Heart right ventricle (tissue), 16 donors: Measurements from ENCODE around the gene ADCY4. TPM values are rescaled to one million over a fixed set of nuclear protein-coding genes. Genes with fewer than 3 reads are reported as not detected.

ENCODE experiments used
- ATAC-seq, 8 donors: fragments of 200-7000 bp; cut with Tn5 transposase; one replicate each; pipeline ENCODE4 v1.9.1; 2020; ENCODE audit warnings: mild to moderate bottlenecking in 8 of 8, moderate library complexity in 8 of 8, moderate number of reproducible peaks in 1 of 8
- DNase-seq, 2 donors: peaks; one replicate each; pipeline ENCODE4 v3.0.0-alpha.2; 2020
- H3K27ac ChIP-seq, 10 donors: fragments of 200-600 bp; sonication (generic) in 2 of 10; one replicate each; pipeline versions ENCODE4 v1.5.0 to v1.8.0; 2020 to 2022; ENCODE audit warnings: mild to moderate bottlenecking in 3 of 10
- H3K27me3 ChIP-seq, 7 donors: fragments of 200-600 bp; one replicate each; pipeline ENCODE4 v1.8.0; 2021 to 2022; ENCODE audit warnings: mild to moderate bottlenecking in 2 of 7
- H3K36me3 ChIP-seq, 9 donors: fragments of 200-600 bp; sonication (generic) in 1 of 9; one replicate each; pipeline versions ENCODE4 v1.5.0 to v1.8.0; 2020 to 2022; ENCODE audit warnings: mild to moderate bottlenecking in 2 of 9
- H3K4me1 ChIP-seq, 9 donors: fragments of 200-600 bp; sonication (generic) in 1 of 9; one replicate each; pipeline versions ENCODE4 v1.5.0 to v1.8.0; 2020 to 2022; ENCODE audit warnings: mild to moderate bottlenecking in 4 of 9
- H3K4me3 ChIP-seq, 10 donors: fragments of 200-600 bp; sonication (generic) in 2 of 10; one replicate each; pipeline versions ENCODE4 v1.5.0 to v1.8.0; 2020 to 2022; ENCODE audit warnings: mild to moderate bottlenecking in 7 of 10, moderate library complexity in 2 of 10
- H3K9me3 ChIP-seq, 11 donors: fragments of 200-600 bp in 10 of 11; sonication (generic) in 2 of 11; one replicate each; pipeline versions ENCODE4 v1.5.0 to v1.8.0; 2013 to 2022; ENCODE audit warnings: mild to moderate bottlenecking in 2 of 11, control low read depth in 1 of 11, moderate library complexity in 1 of 11
- WGBS, 2 donors: extraction: QIAGEN DNeasy Blood & Tissue Kit; methylation state at CpG; one replicate each; pipeline ENCODE4 v1.1.7; 2013; ENCODE audit warnings: inconsistent platforms in 1 of 2; 5-methylcytosine and 5-hydroxymethylcytosine counted together
- intact Hi-C, 10 donors: fragments of 100-400 bp; cut with DNase I; formaldehyde crosslinking; loops; one replicate each; pipeline versions ENCODE4 v1.11.1 to v1.14.2; 2022
- polyA plus RNA-seq, 2 donors: library from polyadenylated mRNA; stranded (reverse); fragments of 200-250 nt; gene quantifications; one replicate each; pipeline ENCODE4 v1.2.3, GENCODE V29; 2013
- total RNA-seq, 10 donors: library from RNA; stranded (reverse); fragmentation: NEBNext Ultra II Directional in 3 of 10; extraction: Animal tissue kit (Norgen Biotek cat#: 25700) in 3 of 10; gene quantifications; one replicate each; pipeline versions ENCODE4 v1.2.1 to v1.2.4, GENCODE V29; 2021 to 2023
- TF ChIP-seq, protein P1 (sequence below), 9 donors: fragments of 200-600 bp; sonication (generic) in 2 of 9; IDR thresholded peaks; one replicate each; pipeline versions ENCODE4 v1.5.0 to v1.8.0; 2021 to 2022; ENCODE audit warnings: antibody characterized with exemption in 9 of 9, mild to moderate bottlenecking in 5 of 9, moderate library complexity in 1 of 9
- donor health status: Arrhythmogenic right ventricular cardiomyopathy.
- donor health status: ischemic (EF 13 %, LVEDD 7.1; RV severe dilation, severe dysfunction).
- donor health status: healthy with polysubstance abuse.
- donor health status: DM: no; HTN: yes; CAD: no.
- donor health status: DM: no; HTN: no; CAD: no.
- donor health status: ischemic (EF 25% LVEDD 6.9; RV normal size, moderate dysfunction).
- donor health status: ischemic (EF 25% LVEDD 5.7; RV mildly dilated, moderate dysfunction).
- donor health status: healthy.
- donor health status: DM: yes; HTN: yes; CAD: no.
- donor health status: Ischemic cardiomyopathy.
- donor health status: ischemic (EF 35%, LVEDD 5.7; RV mildly dilated, moderate dysfunction).
- donor health status: nonischemic (EF 11% LVEDD 7.7; RV severe dilation, severe dysfunction).
- donor health status: DM: yes; HTN: yes; CAD: no.
- donor health status: PGD.
- donor health status: ischemic (EF 29% LVEDD 5.4; RV normal size, mild dysfunction).
- donor health status: nonischemic (EF 23%, LVEDD 6.1; RV moderate dilation, normal function).

The ADCY4 gene
- total and polyA plus RNA-seq, 12 donors: 17.4 to 104 (median 23.4) TPM

DNA sequence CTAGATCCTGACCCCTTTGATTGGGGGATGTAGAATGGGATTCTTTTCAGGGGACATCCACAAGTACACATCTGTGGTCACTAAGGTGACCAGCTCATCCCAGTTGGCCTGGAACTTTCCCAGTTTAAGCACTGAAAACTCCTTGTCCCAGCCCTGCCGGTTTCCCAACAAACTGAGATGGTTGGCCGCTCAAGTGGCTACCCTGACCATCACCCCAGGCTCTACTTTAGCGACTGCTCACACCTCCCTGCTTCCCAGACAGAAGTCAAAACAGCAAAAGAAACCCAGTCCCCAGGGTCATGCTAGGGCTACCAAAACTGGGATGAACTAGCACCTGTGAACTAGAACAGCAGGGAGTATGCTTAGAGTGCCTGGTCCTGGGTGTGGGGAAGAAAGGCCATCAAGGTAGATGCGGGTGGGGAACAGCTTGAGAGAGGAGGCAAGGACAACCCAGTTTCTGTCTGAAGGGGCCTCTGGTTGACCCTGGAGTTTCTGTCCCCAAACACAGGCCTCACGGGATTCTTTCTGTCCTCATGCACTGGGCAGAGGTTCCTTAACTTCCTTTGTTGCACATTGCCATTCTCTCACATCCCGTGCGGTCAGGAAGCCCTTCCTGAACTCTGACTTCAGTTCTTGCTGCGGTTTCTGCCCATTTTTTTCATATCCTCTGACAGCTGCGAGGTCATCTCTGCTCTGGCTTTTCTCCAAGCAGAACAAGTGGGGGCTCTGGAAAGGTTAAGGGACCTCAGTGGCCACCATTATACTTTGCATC, 21.9 kb downstream of the ADCY4 start:
- peak overlapping the region in 1 of 10 donors; percentile 22 for H3K4me3 ChIP-seq
- H3K9me3 ChIP-seq: no peaks in the 10 kb centered on the region
- H3K36me3 ChIP-seq: peaks cover 0 to 4% (median 0%) of the 10 kb centered on the region in 9 donors
- ATAC-seq (peak in 4 of 8 donors; percentile 11 to 52 (median 20)), DNase-seq (peak in 1 of 2 donors; percentile 66)
- intact Hi-C loops: loop anchor here in 1 of 10 donors (5.0 kb wide), 1 partner anchor 301 kb away; no protein-coding TSS in a partner anchor
- 54 to 58% methylated on average over 9 of the region's 9 CpGs for WGBS, 2 donors
- peaks cover 22 to 100% (median 79%) of the 10 kb centered on the region in 9 donors for H3K4me1 ChIP-seq
- TF ChIP-seq, protein P1, sequence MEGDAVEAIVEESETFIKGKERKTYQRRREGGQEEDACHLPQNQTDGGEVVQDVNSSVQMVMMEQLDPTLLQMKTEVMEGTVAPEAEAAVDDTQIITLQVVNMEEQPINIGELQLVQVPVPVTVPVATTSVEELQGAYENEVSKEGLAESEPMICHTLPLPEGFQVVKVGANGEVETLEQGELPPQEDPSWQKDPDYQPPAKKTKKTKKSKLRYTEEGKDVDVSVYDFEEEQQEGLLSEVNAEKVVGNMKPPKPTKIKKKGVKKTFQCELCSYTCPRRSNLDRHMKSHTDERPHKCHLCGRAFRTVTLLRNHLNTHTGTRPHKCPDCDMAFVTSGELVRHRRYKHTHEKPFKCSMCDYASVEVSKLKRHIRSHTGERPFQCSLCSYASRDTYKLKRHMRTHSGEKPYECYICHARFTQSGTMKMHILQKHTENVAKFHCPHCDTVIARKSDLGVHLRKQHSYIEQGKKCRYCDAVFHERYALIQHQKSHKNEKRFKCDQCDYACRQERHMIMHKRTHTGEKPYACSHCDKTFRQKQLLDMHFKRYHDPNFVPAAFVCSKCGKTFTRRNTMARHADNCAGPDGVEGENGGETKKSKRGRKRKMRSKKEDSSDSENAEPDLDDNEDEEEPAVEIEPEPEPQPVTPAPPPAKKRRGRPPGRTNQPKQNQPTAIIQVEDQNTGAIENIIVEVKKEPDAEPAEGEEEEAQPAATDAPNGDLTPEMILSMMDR (IDR thresholded peaks at IDR 0.05): no peak
- H3K27ac ChIP-seq: peak overlapping the region in 9 of 10 donors; percentile 46 to 95 (median 78)
- H3K27me3 ChIP-seq: peaks cover 0 to 19% (median 0%) of the 10 kb centered on the region in 7 donors

- ATAC-seq (peak in 1 of 8 donors; percentile 3), DNase-seq (no peak)
- 91 to 95% methylated on average over 1 of the region's 1 CpG for WGBS, 2 donors
- H3K27ac ChIP-seq: peak overlapping the region; percentile 69 to 96 (median 86)
- TF ChIP-seq, protein P1 (IDR thresholded peaks at IDR 0.05): no peak
- H3K27me3 ChIP-seq: peaks cover 0 to 10% (median 0%) of the 10 kb centered on the region in 7 donors
- peaks cover 22 to 94% (median 77%) of the 10 kb centered on the region in 9 donors for H3K4me1 ChIP-seq
- intact Hi-C loops: loop anchor here in 1 of 10 donors (5.0 kb wide), 1 partner anchor 300 kb away; no protein-coding TSS in a partner anchor
- H3K9me3 ChIP-seq: no peaks in the 10 kb centered on the region
- peak overlapping the region in 9 of 10 donors; percentile 45 to 71 (median 62) for H3K4me3 ChIP-seq
- peaks cover 0 to 9% (median 0%) of the 10 kb centered on the region in 9 donors for H3K36me3 ChIP-seq
Observed at GRCh38 chr14:24311837-24312615, 22.8 kb downstream of the ADCY4 start.

DNA sequence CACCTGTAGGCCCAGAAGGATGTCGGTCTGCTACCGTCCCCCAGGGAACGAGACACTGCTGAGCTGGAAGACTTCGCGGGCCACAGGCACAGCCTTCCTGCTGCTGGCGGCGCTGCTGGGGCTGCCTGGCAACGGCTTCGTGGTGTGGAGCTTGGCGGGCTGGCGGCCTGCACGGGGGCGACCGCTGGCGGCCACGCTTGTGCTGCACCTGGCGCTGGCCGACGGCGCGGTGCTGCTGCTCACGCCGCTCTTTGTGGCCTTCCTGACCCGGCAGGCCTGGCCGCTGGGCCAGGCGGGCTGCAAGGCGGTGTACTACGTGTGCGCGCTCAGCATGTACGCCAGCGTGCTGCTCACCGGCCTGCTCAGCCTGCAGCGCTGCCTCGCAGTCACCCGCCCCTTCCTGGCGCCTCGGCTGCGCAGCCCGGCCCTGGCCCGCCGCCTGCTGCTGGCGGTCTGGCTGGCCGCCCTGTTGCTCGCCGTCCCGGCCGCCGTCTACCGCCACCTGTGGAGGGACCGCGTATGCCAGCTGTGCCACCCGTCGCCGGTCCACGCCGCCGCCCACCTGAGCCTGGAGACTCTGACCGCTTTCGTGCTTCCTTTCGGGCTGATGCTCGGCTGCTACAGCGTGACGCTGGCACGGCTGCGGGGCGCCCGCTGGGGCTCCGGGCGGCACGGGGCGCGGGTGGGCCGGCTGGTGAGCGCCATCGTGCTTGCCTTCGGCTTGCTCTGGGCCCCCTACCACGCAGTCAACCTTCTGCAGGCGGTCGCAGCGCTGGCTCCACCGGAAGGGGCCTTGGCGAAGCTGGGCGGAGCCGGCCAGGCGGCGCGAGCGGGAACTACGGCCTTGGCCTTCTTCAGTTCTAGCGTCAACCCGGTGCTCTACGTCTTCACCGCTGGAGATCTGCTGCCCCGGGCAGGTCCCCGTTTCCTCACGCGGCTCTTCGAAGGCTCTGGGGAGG, 23.9 kb downstream of the ADCY4 start, which contains the start of gene LTB4R:
Gene LTB4R (plus strand): TSS at position 857 of the 959 bp plus-strand sequence. CDS start 4,150 bp downstream, outside the sequence.
- no peaks in the 10 kb centered on the region for H3K27me3 ChIP-seq
- 6 to 10% methylated on average over 99 of the region's 99 CpGs for WGBS, 2 donors
- DNase-seq (peak; percentile 63 to 83), ATAC-seq (peak; percentile 70 to 91 (median 78))
- TF ChIP-seq, protein P1 (IDR thresholded peaks at IDR 0.05): peak; percentile 11 to 64 (median 40)
- H3K27ac ChIP-seq: peak within 1 kb of the TSS; percentile 69 to 96 (median 86)
- peak within 1 kb of the TSS; percentile 45 to 71 (median 62) for H3K4me3 ChIP-seq
- H3K36me3 ChIP-seq: peaks cover 0 to 20% (median 8%) of the 10 kb centered on the region in 9 donors
- no peaks in the 10 kb centered on the region for H3K9me3 ChIP-seq
- peaks cover 15 to 83% (median 66%) of the 10 kb centered on the region in 9 donors for H3K4me1 ChIP-seq
- intact Hi-C loops: loop anchor here in 1 of 10 donors (5.0 kb wide), 1 partner anchor 299 kb away; no protein-coding TSS in a partner anchor
